LNCAP (cell line): Measurements from ENCODE around the gene DPH6.

Experiments
- CTCF ChIP-seq: fragments of 450-650 bp; IDR thresholded peaks from 2 replicates; pipeline ENCODE4 v1.5.1; 2017; ENCODE audit warnings: mild to moderate bottlenecking

DPH6 gene

GRCh38 chr15:35495080-35495479, 50.9 kb downstream of the DPH6 start:
- no peak for TF ChIP-seq CTCF

GRCh38 chr15:35491999-35492398, 54.0 kb downstream of the DPH6 start:
- no peak for TF ChIP-seq CTCF

GRCh38 chr15:35491173-35491572, 54.8 kb downstream of the DPH6 start:
- no peak for TF ChIP-seq CTCF

DNA sequence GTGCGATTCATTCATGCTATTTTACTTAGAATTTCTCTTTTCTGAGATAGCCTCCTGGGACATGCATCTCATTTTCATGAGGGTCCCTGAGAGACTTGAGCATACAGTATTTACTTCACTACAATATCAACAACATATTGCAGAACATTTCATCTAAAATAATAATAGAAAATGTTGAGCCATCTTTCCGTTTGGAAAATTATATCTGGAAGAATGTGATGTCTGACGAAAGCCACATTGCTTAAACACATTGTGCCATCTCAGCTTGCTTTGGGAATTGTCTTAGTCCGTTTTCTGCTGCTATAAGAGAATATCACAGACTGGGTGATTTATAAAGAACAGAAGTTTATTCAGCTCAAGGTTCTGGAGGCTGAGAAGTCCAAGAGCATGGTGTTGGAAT, 55.5 kb downstream of the DPH6 start:
- no peak for TF ChIP-seq CTCF

- TF ChIP-seq CTCF = no peak
These were observed 58.5 kb downstream of the DPH6 start for GRCh38 chr15:35487417-35487816.

DNA sequence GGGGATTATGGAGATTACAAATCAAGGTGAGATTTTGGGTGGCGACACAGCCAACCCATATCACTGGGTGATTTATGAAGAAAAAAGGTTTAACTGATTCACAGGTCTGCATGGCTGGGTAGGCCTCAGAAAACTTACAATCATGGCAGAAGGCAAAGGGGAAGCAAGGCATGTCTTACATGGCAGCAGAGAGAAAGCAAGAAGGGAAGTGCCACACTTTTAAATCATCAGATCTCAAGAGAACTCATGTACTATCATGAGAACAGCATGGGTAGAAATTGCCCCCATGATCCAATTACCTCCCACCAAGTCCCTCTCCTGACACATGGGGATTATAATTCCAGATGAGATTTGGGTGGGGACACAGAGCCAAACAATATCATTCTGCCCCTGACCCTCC, 59.7 kb downstream of the DPH6 start:
- no peak for TF ChIP-seq CTCF

DNA sequence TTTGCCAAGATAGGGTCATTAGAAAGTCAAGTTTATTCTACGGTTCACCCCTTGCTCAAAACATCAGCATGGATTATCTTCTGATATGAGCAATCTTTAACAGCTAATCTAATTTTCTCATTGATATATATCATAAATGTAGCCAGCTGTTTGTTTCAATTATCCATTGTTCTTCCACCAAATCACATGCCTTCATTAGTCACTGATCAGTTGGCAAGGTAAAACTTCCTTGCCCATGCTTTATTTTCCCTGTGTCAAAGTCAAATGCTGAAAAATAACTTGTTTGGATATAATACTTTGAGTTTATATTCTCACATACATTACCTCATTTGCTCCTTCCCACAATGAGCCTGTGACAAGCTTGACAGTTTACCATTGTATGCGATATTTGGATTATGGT, 60.6 kb downstream of the DPH6 start:
- no peak for TF ChIP-seq CTCF

DNA sequence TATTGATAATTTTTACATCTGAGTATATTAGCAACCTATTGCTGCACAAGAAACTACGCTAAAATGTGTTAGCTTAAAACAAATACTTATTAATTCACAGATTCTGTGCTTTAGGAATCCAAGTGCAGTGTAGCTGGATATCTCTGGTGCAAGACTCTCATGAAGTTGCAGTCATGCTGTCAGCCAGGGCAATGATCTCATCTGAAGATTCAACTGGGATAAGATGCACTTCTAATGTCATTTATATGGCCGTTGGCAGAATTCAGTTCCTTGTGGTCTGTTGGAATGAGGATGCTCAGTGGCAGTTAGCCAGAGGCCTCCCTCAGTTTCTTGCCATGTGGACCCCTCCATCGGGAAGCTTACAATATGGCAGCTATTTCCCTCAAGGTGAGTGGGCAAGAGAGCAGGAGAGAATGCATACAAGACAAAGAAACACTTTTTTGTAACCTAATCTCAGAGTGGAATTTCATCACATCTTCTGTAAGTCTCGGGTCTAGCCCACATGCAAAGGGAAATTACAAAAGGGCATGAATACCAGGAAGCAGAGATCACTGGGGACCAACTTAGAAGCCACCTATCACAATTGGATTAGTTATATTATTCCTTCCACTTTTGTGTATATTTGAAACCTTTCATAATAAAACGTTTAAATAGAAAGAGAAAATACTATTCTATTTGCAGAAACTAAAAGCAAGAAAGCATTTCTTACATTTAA, 61.6 kb downstream of the DPH6 start:
- no peak for TF ChIP-seq CTCF
